Keratinocyte (primary cell): ENCODE data around the gene CHCHD6. TPM values are rescaled to one million over a fixed set of nuclear protein-coding genes. Genes with fewer than 3 reads are reported as not detected.

ENCODE experiments used
- DNase-seq: peaks from one replicate; pipeline ENCODE4 v3.0.0-alpha.2; 2011; ENCODE audit warnings: low read depth, missing footprints, low spot score
- FAIRE-seq: peaks from 2 replicates; lab custom pipeline; 2011; peaks lifted over from hg19 to GRCh38; lab: Jason Lieb, UNC
- H2AFZ ChIP-seq: 2 replicates; pipeline ENCODE4 v1.6.0; 2012; ENCODE audit warnings: low read length, control low read depth, inconsistent platforms; ENCODE audit not compliant: control insufficient read depth
- H3K27ac ChIP-seq: 2 replicates; pipeline ENCODE4 v1.5.1; 2011; ENCODE audit warnings: low read length; ENCODE audit not compliant: control insufficient read depth, insufficient read depth
- H3K27me3 ChIP-seq: 3 replicates; pipeline ENCODE4 v1.6.0; 2011; ENCODE audit warnings: low read length; ENCODE audit not compliant: control insufficient read depth, insufficient read depth; ENCODE audit errors: extremely low read depth
- H3K36me3 ChIP-seq, 2 experiments: 2 replicates in 1 of 2; 3 replicates in 1 of 2; pipeline ENCODE4 v1.5.1; 2011; ENCODE audit warnings: low read length in 2 of 2, mild to moderate bottlenecking in 1 of 2; ENCODE audit not compliant: control insufficient read depth in 2 of 2, insufficient read depth in 2 of 2; ENCODE audit errors: extremely low read depth in 1 of 2
- H3K4me1 ChIP-seq: 3 replicates; pipeline ENCODE4 v1.5.1; 2011; ENCODE audit warnings: low read length; ENCODE audit not compliant: control insufficient read depth, insufficient read depth; ENCODE audit errors: extremely low read depth
- H3K4me2 ChIP-seq: 3 replicates; pipeline ENCODE4 v1.6.0; 2011; ENCODE audit warnings: low read depth, low read length; ENCODE audit not compliant: control insufficient read depth, insufficient read depth; ENCODE audit errors: extremely low read depth
- H3K4me3 ChIP-seq, 3 experiments: fragments of 200-600 bp in 1 of 3; sonication (generic) in 1 of 3; 2 replicates in 2 of 3; 3 replicates in 1 of 3; pipeline ENCODE4 v1.5.1; 2011 to 2016; ENCODE audit warnings: low read length in 3 of 3, mild to moderate bottlenecking in 3 of 3, control low read depth in 2 of 3, inconsistent platforms in 1 of 3, low read depth in 1 of 3, mixed read lengths in 1 of 3, mixed run types in 1 of 3, moderate library complexity in 1 of 3; ENCODE audit not compliant: control insufficient read depth in 2 of 3, insufficient read depth in 2 of 3; ENCODE audit errors: extremely low read depth in 1 of 3
- H3K79me2 ChIP-seq: 2 replicates; pipeline ENCODE4 v1.6.0; 2012; ENCODE audit warnings: low read length; ENCODE audit not compliant: control insufficient read depth, insufficient read depth
- H3K9ac ChIP-seq: 3 replicates; pipeline ENCODE4 v1.6.0; 2011; ENCODE audit warnings: low read length; ENCODE audit not compliant: control insufficient read depth, insufficient read depth; ENCODE audit errors: extremely low read depth
- H3K9me1 ChIP-seq: 3 replicates; pipeline ENCODE4 v1.6.0; 2011; ENCODE audit warnings: low read length; ENCODE audit not compliant: control insufficient read depth, insufficient read depth; ENCODE audit errors: extremely low read depth
- H3K9me3 ChIP-seq: 2 replicates; pipeline ENCODE4 v1.5.1; 2012; ENCODE audit warnings: low read depth, low read length; ENCODE audit not compliant: control insufficient read depth
- H4K20me1 ChIP-seq: 3 replicates; pipeline ENCODE4 v1.6.0; 2011; ENCODE audit warnings: low read length; ENCODE audit not compliant: control insufficient read depth, insufficient read depth; ENCODE audit errors: extremely low read depth
- CTCF ChIP-seq, 3 experiments: IDR thresholded peaks in 1 of 3; conservative IDR thresholded peaks in 1 of 3; optimal IDR thresholded peaks in 1 of 3; 2 replicates in 2 of 3; 3 replicates in 1 of 3; pipeline versions ENCODE3 to v1.5.1; 2011; ENCODE audit warnings: low read length in 3 of 3, mild to moderate bottlenecking in 3 of 3, moderate library complexity in 2 of 3, control low read depth in 1 of 3, inconsistent platforms in 1 of 3; ENCODE audit not compliant: insufficient read depth in 2 of 3; ENCODE audit errors: extremely low read depth in 1 of 3
- EZH2 ChIP-seq: IDR thresholded peaks from one replicate; pipeline ENCODE4 v1.6.1; 2012; ENCODE audit warnings: inconsistent platforms, mild to moderate bottlenecking, low read length, moderate library complexity
- dilution Hi-C: fragments of 300-500 bp; cut with MboI; formaldehyde crosslinking; loops from one replicate; pipeline ENCODE4 v1.7.0; 2020; ENCODE audit warnings: low sequenced_read_pairs; ENCODE audit not compliant: extremely low pct_ligation_motif_present
- polyA plus RNA-seq, 5 experiments: library from polyadenylated mRNA; depleted of rRNA in 3 of 5; stranded (reverse) in 3 of 5; stranded (forward) in 1 of 5; unstranded in 1 of 5; fragments of >200 nt; gene quantifications; 1 replicate in 1 of 5; 2 replicates in 3 of 5; 3 replicates in 1 of 5; pipeline versions ENCODE4 v1.2.1 to v1.2.3, GENCODE V29; 2011 to 2012; ENCODE audit warnings: missing spikeins in 2 of 5, low read depth in 1 of 5, low replicate concordance in 1 of 5

Gene CHCHD6
- polyA plus RNA-seq, 1 donor (not counting 4 experiments of a cell fraction or from before 2014, with no cell fraction given) = 21.7 TPM

GRCh38 chr3:126792998-126793397 lies 89.0 kb downstream of the CHCHD6 start:
- Histone ChIP-seq H3K4me2 (no peak overlapping the region), H4K20me1 (no peaks in the 10 kb centered on the region), H3K79me2 (peaks cover 2% of the 10 kb centered on the region), H2AFZ (no peak overlapping the region), H3K9me3 (no peaks in the 10 kb centered on the region), H3K27me3 (no peaks in the 10 kb centered on the region), H3K9ac (no peak overlapping the region), H3K36me3 (no peaks in the 10 kb centered on the region), H3K9me1 (no peaks in the 10 kb centered on the region), H3K4me3 (no peak overlapping the region), H3K27ac (no peak overlapping the region), H3K4me1 (peaks cover 5% of the 10 kb centered on the region)
- no peak for TF ChIP-seq EZH2
- no peak for TF ChIP-seq CTCF (optimal IDR thresholded peaks at IDR 0.05 in 1 of 3, IDR thresholded peaks at IDR 0.05 in 1 of 3, conservative IDR thresholded peaks at IDR 0.05 in 1 of 3; ENCODE audit: extremely low read depth in 1 of 3, insufficient read depth in 2 of 3, low read length in 3 of 3)
- DNase-seq = no peak
- dilution Hi-C loops = no loop called here
- no peak for FAIRE-seq

GRCh38 chr3:126797563-126797962 lies 93.5 kb downstream of the CHCHD6 start:
- no peak for FAIRE-seq
- H3K9me1 ChIP-seq = no peaks in the 10 kb centered on the region
- DNase-seq = no peak
- dilution Hi-C loops = no loop called here
- peaks cover 3 to 5% of the 10 kb centered on the region in 2 experiments for H3K36me3 ChIP-seq
- no peak overlapping the region for H3K9ac ChIP-seq
- H3K4me2 ChIP-seq = no peak overlapping the region
- H3K27ac ChIP-seq = no peak overlapping the region
- peaks cover 2% of the 10 kb centered on the region for H3K79me2 ChIP-seq
- no peak overlapping the region for H3K4me3 ChIP-seq
- no peaks in the 10 kb centered on the region for H4K20me1 ChIP-seq
- no peaks in the 10 kb centered on the region for H3K27me3 ChIP-seq
- H2AFZ ChIP-seq = no peak overlapping the region
- no peak for TF ChIP-seq EZH2
- no peaks in the 10 kb centered on the region for H3K9me3 ChIP-seq
- H3K4me1 ChIP-seq = peaks cover 5% of the 10 kb centered on the region

GRCh38 chr3:126798521-126798920 lies 94.5 kb downstream of the CHCHD6 start:
- Histone ChIP-seq H2AFZ (no peak overlapping the region), H3K27ac (no peak overlapping the region), H3K4me2 (no peak overlapping the region), H4K20me1 (no peaks in the 10 kb centered on the region), H3K4me1 (peaks cover 5% of the 10 kb centered on the region), H3K79me2 (no peaks in the 10 kb centered on the region), H3K36me3 (peaks cover 3 to 5% of the 10 kb centered on the region in 2 experiments), H3K27me3 (no peaks in the 10 kb centered on the region), H3K9ac (no peak overlapping the region), H3K4me3 (no peak overlapping the region), H3K9me1 (no peaks in the 10 kb centered on the region), H3K9me3 (no peaks in the 10 kb centered on the region)
- FAIRE-seq (no peak), DNase-seq (no peak)
- TF ChIP-seq CTCF (optimal IDR thresholded peaks at IDR 0.05 in 1 of 3, IDR thresholded peaks at IDR 0.05 in 1 of 3, conservative IDR thresholded peaks at IDR 0.05 in 1 of 3; ENCODE audit: extremely low read depth in 1 of 3, insufficient read depth in 2 of 3, low read length in 3 of 3) (no peak), EZH2 (no peak)
- dilution Hi-C loops = no loop called here
